HG03558 (cell line): ENCODE results near the gene WDR70.
"Not testable (repeated sequence)": the region's sequence is repeated elsewhere in the genome, so short reads cannot be mapped to it uniquely, and the experiment has no call there.

Source experiments
- ATAC-seq: cut with Tn5 transposase; IDR thresholded peaks from one replicate; pipeline ENCODE4 v1.9.1; 2021; ENCODE audit warnings: moderate number of reproducible peaks; ENCODE audit not compliant: unreplicated experiment; ENCODE audit errors: extremely low read depth

The WDR70 gene

GRCh38 chr5:37615184-37615583 is 236.1 kb downstream of the WDR70 start:
- ATAC-seq, result no peak

GRCh38 chr5:37619353-37619752 is 240.2 kb downstream of the WDR70 start:
- no peak for ATAC-seq

- ATAC-seq, result not testable (repeated sequence)
Measured at GRCh38 chr5:37622354-37622753, 243.2 kb downstream of the WDR70 start.

GRCh38 chr5:37626266-37626665 is 247.1 kb downstream of the WDR70 start:
- ATAC-seq, result no peak

- no peak for ATAC-seq
Measured at GRCh38 chr5:37628876-37629275, 249.8 kb downstream of the WDR70 start.

GRCh38 chr5:37631939-37632338 is 252.8 kb downstream of the WDR70 start:
- ATAC-seq, result no peak

GRCh38 chr5:37637165-37637845 is 258.2 kb downstream of the WDR70 start:
- ATAC-seq, result no peak

GRCh38 chr5:37638897-37639296 is 259.8 kb downstream of the WDR70 start:
- ATAC-seq, result no peak

- no peak for ATAC-seq
Measured at GRCh38 chr5:37640088-37640487, 261.0 kb downstream of the WDR70 start.

GRCh38 chr5:37641933-37642332 is 262.8 kb downstream of the WDR70 start:
- ATAC-seq, result no peak

- ATAC-seq, result no peak
Measured at GRCh38 chr5:37645707-37646106, 266.6 kb downstream of the WDR70 start.

GRCh38 chr5:37654566-37654965 is 275.4 kb downstream of the WDR70 start:
- ATAC-seq, result not testable (repeated sequence)

- no peak for ATAC-seq
Measured at GRCh38 chr5:37657046-37657445, 277.9 kb downstream of the WDR70 start.

- no peak for ATAC-seq
Measured at GRCh38 chr5:37658440-37658839, 279.3 kb downstream of the WDR70 start.

- ATAC-seq, result no peak
Measured at GRCh38 chr5:37660319-37660718, 281.2 kb downstream of the WDR70 start.

GRCh38 chr5:37661227-37661920 is 282.3 kb downstream of the WDR70 start:
- ATAC-seq, result no peak

GRCh38 chr5:37661951-37662350 is 282.8 kb downstream of the WDR70 start:
- no peak for ATAC-seq

GRCh38 chr5:37662362-37662761 is 283.2 kb downstream of the WDR70 start:
- ATAC-seq, result no peak

- no peak for ATAC-seq
Measured at GRCh38 chr5:37662789-37663485, 283.8 kb downstream of the WDR70 start.

- no peak for ATAC-seq
Measured at GRCh38 chr5:37663538-37663937, 284.4 kb downstream of the WDR70 start.

- no peak for ATAC-seq
Measured at GRCh38 chr5:37664551-37664950, 285.4 kb downstream of the WDR70 start.
